Heart left ventricle (tissue), 16 donors: ENCODE data around the gene NEURL2. TPM values are rescaled to one million over a fixed set of nuclear protein-coding genes. Genes with fewer than 3 reads are reported as not detected.

ENCODE experiments used
- ATAC-seq, 4 donors: fragments of 200-7000 bp; cut with Tn5 transposase; one replicate each; pipeline ENCODE4 v1.9.1; 2020 to 2022; ENCODE audit warnings: moderate library complexity in 4 of 4, mild to moderate bottlenecking in 3 of 4, moderate number of reproducible peaks in 1 of 4
- DNase-seq, 5 donors: peaks; one replicate each; pipeline ENCODE4 v3.0.0-alpha.2; 2020
- H3K27ac ChIP-seq, 12 donors: fragments of 200-600 bp; sonication (generic) in 4 of 12; one replicate each; pipeline versions ENCODE4 v1.5.0 to v1.8.0; 2016 to 2022; ENCODE audit warnings: mild to moderate bottlenecking in 2 of 12
- H3K27me3 ChIP-seq, 9 donors: fragments of 200-600 bp; sonication (generic) in 2 of 9; one replicate each; pipeline versions ENCODE4 v1.5.1 to v1.8.0; 2016 to 2022; ENCODE audit warnings: mild to moderate bottlenecking in 3 of 9
- H3K36me3 ChIP-seq, 9 donors: fragments of 200-600 bp; sonication (generic) in 2 of 9; one replicate each; pipeline versions ENCODE4 v1.5.0 to v1.8.0; 2018 to 2022; ENCODE audit warnings: mild to moderate bottlenecking in 2 of 9
- H3K4me1 ChIP-seq, 12 donors: fragments of 200-600 bp; sonication (generic) in 4 of 12; one replicate each; pipeline versions ENCODE4 v1.5.0 to v1.8.0; 2016 to 2022; ENCODE audit warnings: mild to moderate bottlenecking in 3 of 12
- H3K4me3 ChIP-seq, 12 donors: fragments of 200-600 bp; sonication (generic) in 4 of 12; one replicate each; pipeline versions ENCODE4 v1.5.0 to v1.8.0; 2017 to 2022; ENCODE audit warnings: mild to moderate bottlenecking in 9 of 12, moderate library complexity in 4 of 12
- H3K9me3 ChIP-seq, 12 donors: fragments of 200-600 bp; sonication (generic) in 4 of 12; one replicate each; pipeline versions ENCODE4 v1.5.0 to v1.8.0; 2016 to 2022; ENCODE audit warnings: mild to moderate bottlenecking in 1 of 12
- POLR2A ChIP-seq, 2 donors: fragments of 450-650 bp; IDR thresholded peaks; one replicate each; pipeline ENCODE4 v1.6.1; 2017; ENCODE audit warnings: antibody characterized with exemption in 2 of 2, mild to moderate bottlenecking in 2 of 2, moderate library complexity in 2 of 2
- WGBS, 4 donors: extraction: QIAGEN DNeasy Blood & Tissue Kit in 2 of 4; methylation state at CpG; one replicate each; pipeline versions ENCODE4 v1.1.5 to v1.1.7; 2013 to 2018; 5-methylcytosine and 5-hydroxymethylcytosine counted together
- intact Hi-C, 10 donors: fragments of 100-400 bp; cut with DNase I; formaldehyde crosslinking; loops; one replicate each; pipeline versions ENCODE4 v1.11.1 to v1.14.2; 2022
- polyA plus RNA-seq, 2 donors: library from polyadenylated mRNA; stranded (reverse); fragments of 200-250 nt; gene quantifications; one replicate each; pipeline ENCODE4 v1.2.3, GENCODE V29; 2013
- total RNA-seq, 9 donors: library from RNA; depleted of rRNA in 2 of 9; stranded (reverse); fragments of >200 nt in 2 of 9; fragmentation: NEBNext Ultra II Directional in 3 of 9; extraction: Animal tissue kit (Norgen Biotek cat#: 25700) in 3 of 9; gene quantifications; one replicate each; pipeline versions ENCODE4 v1.1.0 to v1.2.4, GENCODE V29; 2016 to 2023
- TF ChIP-seq, protein P1 (sequence below), 12 donors: fragments of 200-600 bp; sonication (generic) in 4 of 12; IDR thresholded peaks; one replicate each; pipeline versions ENCODE4 v1.5.0 to v1.8.0; 2018 to 2022; ENCODE audit warnings: antibody characterized with exemption in 12 of 12, mild to moderate bottlenecking in 5 of 12
- donor health status: ischemic (EF 13 %, LVEDD 7.1; RV severe dilation, severe dysfunction).
- donor health status: healthy with polysubstance abuse.
- donor health status: DM: no; HTN: yes; CAD: no.
- donor health status: DM: no; HTN: no; CAD: no.
- donor health status: ischemic (EF 25% LVEDD 6.9; RV normal size, moderate dysfunction).
- donor health status: ischemic (EF 25% LVEDD 5.7; RV mildly dilated, moderate dysfunction).
- donor health status: healthy.
- donor health status: DM: yes; HTN: yes; CAD: no.
- donor health status: ischemic (EF 35%, LVEDD 5.7; RV mildly dilated, moderate dysfunction).
- donor health status: nonischemic (EF 11% LVEDD 7.7; RV severe dilation, severe dysfunction).
- donor health status: DM: yes; HTN: yes; CAD: no.
- donor health status: PGD.
- donor health status: ischemic (EF 29% LVEDD 5.4; RV normal size, mild dysfunction).
- donor health status: nonischemic (EF 23%, LVEDD 6.1; RV moderate dilation, normal function).

NEURL2 gene
- total and polyA plus RNA-seq, 11 donors, result 3.0 to 14.8 (median 8.4) TPM

DNA sequence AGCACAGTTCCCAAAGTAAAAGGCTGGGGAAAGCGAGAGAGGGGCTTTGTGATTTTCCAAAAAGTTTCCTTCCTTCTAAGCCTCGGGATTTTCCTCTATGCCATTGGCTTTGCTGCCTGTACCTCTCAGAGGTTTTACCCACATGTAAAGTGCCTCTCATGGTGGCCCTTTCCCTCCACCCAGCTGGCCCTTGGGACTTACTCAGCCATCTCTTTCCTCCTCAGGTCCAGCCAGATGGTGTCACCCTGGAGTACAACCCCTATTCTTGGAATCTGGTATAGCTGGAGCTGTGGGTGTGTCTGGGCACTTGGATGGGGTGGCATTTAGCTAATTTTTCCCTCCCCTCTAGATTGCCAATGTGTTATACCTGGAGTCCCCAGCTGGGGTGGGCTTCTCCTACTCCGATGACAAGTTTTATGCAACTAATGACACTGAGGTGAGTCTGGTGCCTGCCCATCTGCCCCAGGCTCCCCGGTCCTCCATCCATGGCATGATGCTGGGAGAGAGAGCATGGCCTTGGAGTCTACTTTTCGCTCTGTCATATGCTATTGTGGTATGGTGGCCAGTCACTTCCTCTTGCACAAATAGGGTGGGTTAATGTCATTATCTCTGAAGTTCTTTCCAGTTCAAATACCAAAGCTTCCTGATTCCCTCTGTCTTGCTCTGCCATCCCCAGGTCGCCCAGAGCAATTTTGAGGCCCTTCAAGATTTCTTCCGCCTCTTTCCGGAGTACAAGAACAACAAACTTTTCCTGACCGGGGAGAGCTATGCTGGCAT is 1.2 kb upstream of the NEURL2 start:
- Histone ChIP-seq H3K9me3 (no peaks in the 10 kb centered on the region), H3K4me1 (peaks cover 3 to 37% (median 23%) of the 10 kb centered on the region in 12 donors), H3K27me3 (no peaks in the 10 kb centered on the region), H3K4me3 (peak overlapping the region; percentile 53 to 98 (median 80)), H3K36me3 (peaks cover 0 to 63% (median 54%) of the 10 kb centered on the region in 9 donors), H3K27ac (peak overlapping the region in 6 of 12 donors; percentile 83 to 95 (median 90))
- WGBS, 4 donors, result 77 to 88% (median 84%) methylated on average over 9 of the region's 9 CpGs
- TF ChIP-seq, protein P1, sequence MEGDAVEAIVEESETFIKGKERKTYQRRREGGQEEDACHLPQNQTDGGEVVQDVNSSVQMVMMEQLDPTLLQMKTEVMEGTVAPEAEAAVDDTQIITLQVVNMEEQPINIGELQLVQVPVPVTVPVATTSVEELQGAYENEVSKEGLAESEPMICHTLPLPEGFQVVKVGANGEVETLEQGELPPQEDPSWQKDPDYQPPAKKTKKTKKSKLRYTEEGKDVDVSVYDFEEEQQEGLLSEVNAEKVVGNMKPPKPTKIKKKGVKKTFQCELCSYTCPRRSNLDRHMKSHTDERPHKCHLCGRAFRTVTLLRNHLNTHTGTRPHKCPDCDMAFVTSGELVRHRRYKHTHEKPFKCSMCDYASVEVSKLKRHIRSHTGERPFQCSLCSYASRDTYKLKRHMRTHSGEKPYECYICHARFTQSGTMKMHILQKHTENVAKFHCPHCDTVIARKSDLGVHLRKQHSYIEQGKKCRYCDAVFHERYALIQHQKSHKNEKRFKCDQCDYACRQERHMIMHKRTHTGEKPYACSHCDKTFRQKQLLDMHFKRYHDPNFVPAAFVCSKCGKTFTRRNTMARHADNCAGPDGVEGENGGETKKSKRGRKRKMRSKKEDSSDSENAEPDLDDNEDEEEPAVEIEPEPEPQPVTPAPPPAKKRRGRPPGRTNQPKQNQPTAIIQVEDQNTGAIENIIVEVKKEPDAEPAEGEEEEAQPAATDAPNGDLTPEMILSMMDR (IDR thresholded peaks at IDR 0.05), result no peak
- no peak for TF ChIP-seq POLR2A (IDR thresholded peaks at IDR 0.05)
- DNase-seq (no peak), ATAC-seq (peak in 1 of 4 donors; percentile 2)
- intact Hi-C loops, result loop anchor here in 5 of 10 donors (5.0 to 10.0 kb wide), 5 partner anchors 40 to 80 kb away; partner anchors contain the start of genes PCIF1 (in 1 of the 5) and ZNF335 (in 1 of the 5)

DNA sequence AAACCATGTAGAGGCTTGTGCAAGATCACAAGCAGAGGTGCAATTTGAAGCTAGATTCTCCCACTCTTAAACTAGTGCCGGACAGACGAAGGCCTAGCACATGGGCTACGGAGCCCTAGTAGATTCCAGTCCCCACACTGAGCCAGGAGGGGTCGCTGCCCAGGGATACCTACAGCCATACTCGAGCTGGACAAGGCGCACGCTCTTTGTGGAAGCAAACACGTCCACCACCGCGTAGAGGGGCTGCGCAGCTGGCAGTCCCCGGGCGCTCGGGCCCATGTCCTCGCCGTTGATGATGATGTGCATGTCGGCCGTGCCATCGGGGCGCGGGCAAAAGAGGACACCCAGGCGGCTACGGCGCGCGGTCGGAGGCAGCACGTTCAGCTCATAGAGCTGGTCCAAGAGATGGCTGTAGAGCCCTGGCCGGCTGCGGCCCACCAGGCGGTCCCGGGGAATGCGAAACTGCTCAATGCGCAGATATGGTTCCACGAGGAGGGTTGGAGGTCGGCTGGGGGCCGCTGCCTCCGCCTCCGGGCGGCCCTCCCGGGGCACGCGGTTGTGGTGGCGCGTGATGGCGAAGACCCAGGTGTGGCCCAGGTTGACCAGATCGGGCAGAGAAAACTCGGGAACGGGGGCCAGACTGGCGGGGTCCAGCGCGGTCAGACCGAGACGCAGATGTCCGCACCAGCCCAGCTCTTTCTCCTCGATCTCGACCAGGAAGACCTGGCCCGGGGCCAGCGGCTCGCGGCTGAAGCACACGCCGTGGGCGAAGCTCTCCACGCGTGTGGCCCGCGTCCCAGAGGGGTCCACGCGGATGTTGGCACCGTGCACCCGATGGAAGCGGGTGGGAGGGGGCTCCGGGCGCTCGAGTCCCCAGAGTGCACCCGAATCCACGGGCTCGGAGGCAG is 677 bp downstream of the NEURL2 start:
- Histone ChIP-seq H3K36me3 (peaks cover 0 to 62% (median 49%) of the 10 kb centered on the region in 9 donors), H3K27ac (peak overlapping the region; percentile 74 to 97 (median 90)), H3K27me3 (no peaks in the 10 kb centered on the region), H3K9me3 (no peaks in the 10 kb centered on the region), H3K4me1 (peaks cover 3 to 37% (median 23%) of the 10 kb centered on the region in 12 donors), H3K4me3 (peak overlapping the region; percentile 53 to 98 (median 80))
- WGBS, 4 donors, result 0 to 1% (median 1%) methylated on average over 27 to 79 of the region's 79 CpGs
- ATAC-seq, result peak; percentile 62 to 83 (median 77)
- intact Hi-C loops, result loop anchor here in 9 of 10 donors (1.0 to 10.0 kb wide), 10 partner anchors 42 to 82 kb away; partner anchors contain the start of genes PCIF1 (in 5 of the 9) and ZNF335 (in 1 of the 9)
- peak; percentile 85 to 92 (median 87) for DNase-seq
- TF ChIP-seq, protein P1 (IDR thresholded peaks at IDR 0.05), result peak; percentile 51 to 86 (median 68)
- no peak for TF ChIP-seq POLR2A (IDR thresholded peaks at IDR 0.05)

- no peak for DNase-seq
- no peak for ATAC-seq
- no peaks in the 10 kb centered on the region for H3K9me3 ChIP-seq
- H3K27ac ChIP-seq, result no peak overlapping the region
- peaks cover 0 to 59% (median 38%) of the 10 kb centered on the region in 9 donors for H3K36me3 ChIP-seq
- no peak overlapping the region for H3K4me3 ChIP-seq
- 72 to 82% (median 81%) methylated on average over 3 of the region's 3 CpGs for WGBS, 4 donors
- H3K27me3 ChIP-seq, result no peaks in the 10 kb centered on the region
- intact Hi-C loops, result loop anchor here in 1 of 10 donors (5.0 kb wide), 1 partner anchor 49 kb away; no protein-coding TSS in a partner anchor
- no peak for TF ChIP-seq POLR2A (IDR thresholded peaks at IDR 0.05)
- TF ChIP-seq, protein P1 (IDR thresholded peaks at IDR 0.05), result no peak
- peaks cover 3 to 47% (median 27%) of the 10 kb centered on the region in 12 donors for H3K4me1 ChIP-seq
Measured at GRCh38 chr20:45888681-45889080, 2.3 kb downstream of the NEURL2 start.
